Mesodermal cell (in vitro differentiated cells): ENCODE data around the gene TMEM92.
"Not testable (repeated sequence)": the region's sequence is repeated elsewhere in the genome, so short reads cannot be mapped to it uniquely, and the experiment has no call there.

ENCODE experiments used
- H3K27ac ChIP-seq: 2 replicates; pipeline ENCODE4 v1.7.0; 2013; ENCODE audit warnings: mild to moderate bottlenecking, low read depth, low read length, moderate library complexity; ENCODE audit not compliant: severe bottlenecking
- H3K36me3 ChIP-seq: 2 replicates; pipeline ENCODE4 v1.7.1; 2013; ENCODE audit warnings: mild to moderate bottlenecking, low read length, moderate library complexity; ENCODE audit not compliant: control insufficient read depth, insufficient read depth
- H3K4me1 ChIP-seq: one replicate; pipeline ENCODE4 v1.7.1; 2013; ENCODE audit warnings: mild to moderate bottlenecking, low read length; ENCODE audit not compliant: insufficient read depth, control insufficient read depth, poor library complexity, severe bottlenecking
- H3K4me3 ChIP-seq: 2 replicates; pipeline ENCODE4 v1.7.0; 2013; ENCODE audit warnings: low read length, control low read depth, mild to moderate bottlenecking; ENCODE audit not compliant: insufficient read depth, poor library complexity, severe bottlenecking; ENCODE audit errors: extremely low read depth
- H3K9me3 ChIP-seq: 2 replicates; pipeline ENCODE4 v1.7.1; 2013; ENCODE audit warnings: mild to moderate bottlenecking, low read length, moderate library complexity; ENCODE audit not compliant: control insufficient read depth
- WGBS, 2 experiments: methylation state at CpG; one replicate each; pipeline ENCODE4 v1.1.5; 2013; ENCODE audit warnings: missing lambda C conversion rate in 2 of 2; ENCODE audit not compliant: insufficient coverage in 2 of 2; 5-methylcytosine and 5-hydroxymethylcytosine counted together

Gene TMEM92

GRCh38 chr17:50279181-50279526 is 4.9 kb downstream of the TMEM92 start:
- 58 to 72% methylated on average over 2 of the region's 4 CpGs for WGBS, 2 experiments
- H3K27ac ChIP-seq: no peak overlapping the region
- H3K36me3 ChIP-seq: no peaks in the 10 kb centered on the region
- H3K4me3 ChIP-seq: no peak overlapping the region
- peaks cover 32% of the 10 kb centered on the region for H3K4me1 ChIP-seq
- H3K9me3 ChIP-seq: peaks cover 6% of the 10 kb centered on the region

GRCh38 chr17:50279639-50280038 is 5.4 kb downstream of the TMEM92 start:
- Histone ChIP-seq H3K27ac (no peak overlapping the region), H3K4me1 (peaks cover 28% of the 10 kb centered on the region), H3K36me3 (no peaks in the 10 kb centered on the region), H3K4me3 (no peak overlapping the region), H3K9me3 (peaks cover 6% of the 10 kb centered on the region)
- 92 to 100% methylated on average over 2 to 6 of the region's 7 CpGs for WGBS, 2 experiments

GRCh38 chr17:50280068-50280467 is 5.8 kb downstream of the TMEM92 start:
- Histone ChIP-seq H3K9me3 (peaks cover 6% of the 10 kb centered on the region), H3K4me3 (no peak overlapping the region), H3K4me1 (peaks cover 26% of the 10 kb centered on the region), H3K27ac (no peak overlapping the region), H3K36me3 (no peaks in the 10 kb centered on the region)
- WGBS, 2 experiments: 75 to 77% methylated on average over 4 to 6 of the region's 8 CpGs

- Histone ChIP-seq H3K36me3 (no peaks in the 10 kb centered on the region), H3K4me3 (no peak overlapping the region), H3K4me1 (peaks cover 26% of the 10 kb centered on the region), H3K9me3 (peaks cover 6% of the 10 kb centered on the region), H3K27ac (no peak overlapping the region)
- 90 to 98% methylated on average over 4 to 5 of the region's 7 CpGs for WGBS, 2 experiments
Measured at GRCh38 chr17:50280801-50281441, 6.7 kb downstream of the TMEM92 start.

GRCh38 chr17:50281739-50282401 is 7.6 kb downstream of the TMEM92 start:
- no peaks in the 10 kb centered on the region for H3K36me3 ChIP-seq
- no peak overlapping the region for H3K27ac ChIP-seq
- peaks cover 22% of the 10 kb centered on the region for H3K4me1 ChIP-seq
- no peak overlapping the region for H3K4me3 ChIP-seq
- WGBS, 2 experiments: 87 to 96% methylated on average over 3 to 4 of the region's 4 CpGs
- peaks cover 6% of the 10 kb centered on the region for H3K9me3 ChIP-seq

- H3K9me3 ChIP-seq: peaks cover 6% of the 10 kb centered on the region
- H3K4me1 ChIP-seq: peaks cover 14% of the 10 kb centered on the region
- 90 to 93% methylated on average over 2 to 10 of the region's 10 CpGs for WGBS, 2 experiments
- no peak overlapping the region for H3K4me3 ChIP-seq
- H3K36me3 ChIP-seq: no peaks in the 10 kb centered on the region
- H3K27ac ChIP-seq: no peak overlapping the region
Measured at GRCh38 chr17:50283246-50283645, 9.0 kb downstream of the TMEM92 start.

- 76 to 88% methylated on average over 7 of the region's 7 CpGs for WGBS, 2 experiments
- Histone ChIP-seq H3K27ac (no peak overlapping the region), H3K36me3 (no peaks in the 10 kb centered on the region), H3K4me3 (no peak overlapping the region), H3K9me3 (peaks cover 6% of the 10 kb centered on the region), H3K4me1 (peaks cover 15% of the 10 kb centered on the region)
Measured at GRCh38 chr17:50283714-50284113, 9.4 kb downstream of the TMEM92 start.

GRCh38 chr17:50285941-50286340 is 11.7 kb downstream of the TMEM92 start:
- 95 to 97% methylated on average over 3 of the region's 3 CpGs for WGBS, 2 experiments
- Histone ChIP-seq H3K36me3 (no peaks in the 10 kb centered on the region), H3K9me3 (peaks cover 6% of the 10 kb centered on the region), H3K4me1 (peaks cover 23% of the 10 kb centered on the region), H3K4me3 (no peak overlapping the region), H3K27ac (no peak overlapping the region)

GRCh38 chr17:50287302-50287701 is 13.0 kb downstream of the TMEM92 start:
- peaks cover 24% of the 10 kb centered on the region for H3K4me1 ChIP-seq
- not testable (repeated sequence) for H3K36me3 ChIP-seq, H3K9me3 ChIP-seq, H3K4me3 ChIP-seq, H3K27ac ChIP-seq
- WGBS, 2 experiments: 92 to 98% methylated on average over 5 of the region's 7 CpGs

GRCh38 chr17:50288306-50288705 is 14.0 kb downstream of the TMEM92 start:
- no peaks in the 10 kb centered on the region for H3K36me3 ChIP-seq
- H3K4me3 ChIP-seq: no peak overlapping the region
- peaks cover under 1% of the 10 kb centered on the region for H3K9me3 ChIP-seq
- H3K4me1 ChIP-seq: peaks cover 24% of the 10 kb centered on the region
- no peak overlapping the region for H3K27ac ChIP-seq
- WGBS, 2 experiments: 85 to 92% methylated on average over 4 of the region's 4 CpGs

GRCh38 chr17:50289278-50289677 is 15.0 kb downstream of the TMEM92 start:
- peak overlapping the region; percentile 78 for H3K27ac ChIP-seq
- H3K36me3 ChIP-seq: no peaks in the 10 kb centered on the region
- 100% methylated on average over 1 of the region's 3 CpGs for WGBS, 2 experiments
- H3K4me1 ChIP-seq: peaks cover 24% of the 10 kb centered on the region
- no peak overlapping the region for H3K4me3 ChIP-seq
- no peaks in the 10 kb centered on the region for H3K9me3 ChIP-seq
